Stimulated activated memory B cell treated with anti-CD40 and anti-IgM and Interleukin-4, amounts not matched to agents 10 μg/mL and 1 μg/mL and 100 μg/mL, for 72 hours (primary cell): ENCODE results near the gene MSN.
"Not testable (repeated sequence)": the region's sequence is repeated elsewhere in the genome, so short reads cannot be mapped to it uniquely, and the experiment has no call there.

Source experiments
- ATAC-seq: fragments of 150-1000 bp; cut with Tn5 transposase; 2 replicates; pipeline ENCODE4 v1.10.0; 2021
- H3K27ac Mint-ChIP-seq: one replicate; pipeline ENCODE4 v1.8.0; 2022; ENCODE audit warnings: mild to moderate bottlenecking, mixed read lengths
- H3K27me3 Mint-ChIP-seq: one replicate; pipeline ENCODE4 v1.8.0; 2022; ENCODE audit warnings: mixed read lengths
- H3K36me3 Mint-ChIP-seq: one replicate; pipeline ENCODE4 v1.8.0; 2022; ENCODE audit warnings: mixed read lengths
- H3K4me1 Mint-ChIP-seq: one replicate; pipeline ENCODE4 v1.8.0; 2022; ENCODE audit warnings: mixed read lengths
- H3K4me3 Mint-ChIP-seq: one replicate; pipeline ENCODE4 v1.8.0; 2022; ENCODE audit warnings: mild to moderate bottlenecking, moderate library complexity, mixed read lengths
- H3K9me3 Mint-ChIP-seq: one replicate; pipeline ENCODE4 v1.8.0; 2022; ENCODE audit warnings: mixed read lengths

The MSN gene

DNA sequence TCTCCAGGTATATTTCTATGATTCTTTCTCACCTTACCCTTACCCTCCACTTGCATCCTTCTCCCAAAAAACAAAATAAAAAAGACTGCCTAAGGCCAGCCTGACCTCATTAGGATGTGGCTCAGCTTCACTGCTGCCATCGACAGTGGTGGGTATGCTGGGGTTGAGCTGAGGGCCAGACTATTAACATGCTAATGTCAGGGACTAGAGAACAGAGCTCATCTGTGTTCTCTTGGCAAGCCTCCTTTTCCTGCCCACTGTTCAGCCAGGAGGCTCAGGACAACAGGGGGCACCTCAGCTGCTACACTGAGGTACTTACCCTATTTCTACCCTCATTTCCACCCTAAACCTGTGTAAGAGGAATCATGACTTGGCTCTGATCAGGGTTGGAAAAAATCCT lies 59.3 kb downstream of the MSN start:
- no peak overlapping the region for H3K4me3 Mint-ChIP-seq

GRCh38 chrX:65731684-65732289 lies 64.3 kb downstream of the MSN start:
- H3K36me3 Mint-ChIP-seq = peaks cover 63% of the 10 kb centered on the region
- H3K9me3 Mint-ChIP-seq = no peaks in the 10 kb centered on the region
- H3K27ac Mint-ChIP-seq = peak overlapping the region; percentile 67
- H3K4me1 Mint-ChIP-seq = peaks cover 10% of the 10 kb centered on the region
- ATAC-seq = no peak
- no peaks in the 10 kb centered on the region for H3K27me3 Mint-ChIP-seq
- no peak overlapping the region for H3K4me3 Mint-ChIP-seq

More for the DNA sequence above, 59.3 kb downstream of the MSN start:
- peaks cover 40% of the 10 kb centered on the region for H3K4me1 Mint-ChIP-seq
- H3K36me3 Mint-ChIP-seq = peaks cover 52% of the 10 kb centered on the region
- H3K27me3 Mint-ChIP-seq = no peaks in the 10 kb centered on the region
- H3K9me3 Mint-ChIP-seq = no peaks in the 10 kb centered on the region
- ATAC-seq = no peak
- peak overlapping the region; percentile 18 for H3K27ac Mint-ChIP-seq

DNA sequence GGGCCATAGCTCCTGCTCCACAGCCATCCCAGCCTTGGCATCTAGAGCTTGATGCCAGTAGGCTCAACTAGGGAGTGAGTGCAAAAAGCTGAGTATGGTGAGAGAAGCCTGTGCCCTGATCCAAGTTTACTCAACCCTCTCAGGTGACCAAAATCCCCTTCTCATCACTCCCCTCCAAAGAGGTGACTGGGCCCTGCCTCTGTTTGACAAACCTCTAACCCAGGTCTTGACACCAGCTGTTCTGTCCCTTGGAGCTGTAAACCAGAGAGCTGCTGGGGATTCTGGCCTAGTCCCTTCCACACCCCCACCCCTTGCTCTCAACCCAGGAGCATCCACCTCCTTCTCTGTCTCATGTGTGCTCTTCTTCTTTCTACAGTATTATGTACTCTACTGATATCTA lies 73.5 kb downstream of the MSN start:
- H3K27me3 Mint-ChIP-seq = no peaks in the 10 kb centered on the region
- no peak overlapping the region for H3K4me3 Mint-ChIP-seq
- H3K9me3 Mint-ChIP-seq = peaks cover 3% of the 10 kb centered on the region
- H3K36me3 Mint-ChIP-seq = peaks cover 64% of the 10 kb centered on the region
- peaks cover 35% of the 10 kb centered on the region for H3K4me1 Mint-ChIP-seq
- ATAC-seq = no peak
- H3K27ac Mint-ChIP-seq = peak overlapping the region; percentile 53

DNA sequence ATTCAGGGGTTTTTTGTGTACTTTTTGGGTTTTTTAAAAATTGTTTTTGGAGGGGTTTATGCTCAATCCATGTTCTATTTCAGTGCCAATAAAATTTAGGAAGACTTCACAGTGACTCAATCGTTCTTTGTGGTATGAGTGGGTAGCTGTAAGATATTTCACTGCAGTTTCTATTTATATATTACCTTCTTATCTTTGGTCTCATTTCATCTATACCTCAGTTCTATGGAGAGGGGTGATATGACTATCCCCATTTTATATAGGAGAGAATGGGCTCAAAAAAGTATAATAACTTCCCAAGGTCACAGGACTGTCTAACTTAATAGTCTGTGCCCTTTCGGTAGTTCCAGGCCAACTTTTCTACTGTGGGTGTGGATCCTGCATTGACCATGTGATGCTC lies 74.4 kb downstream of the MSN start:
- Mint-ChIP-seq H3K4me1 (peaks cover 37% of the 10 kb centered on the region), H3K9me3 (peaks cover 6% of the 10 kb centered on the region), H3K36me3 (peaks cover 55% of the 10 kb centered on the region), H3K27ac (peak overlapping the region; percentile 53), H3K27me3 (no peaks in the 10 kb centered on the region), H3K4me3 (no peak overlapping the region)
- ATAC-seq = no peak

GRCh38 chrX:65744965-65745364 lies 77.5 kb downstream of the MSN start:
- Mint-ChIP-seq H3K27ac (no peak overlapping the region), H3K36me3 (peaks cover 36% of the 10 kb centered on the region), H3K27me3 (no peaks in the 10 kb centered on the region), H3K4me1 (peaks cover 46% of the 10 kb centered on the region), H3K9me3 (peaks cover 6% of the 10 kb centered on the region), H3K4me3 (no peak overlapping the region)
- ATAC-seq = no peak

GRCh38 chrX:65745427-65745826 lies 78.0 kb downstream of the MSN start:
- ATAC-seq = no peak
- no peaks in the 10 kb centered on the region for H3K27me3 Mint-ChIP-seq
- H3K27ac Mint-ChIP-seq = no peak overlapping the region
- H3K4me1 Mint-ChIP-seq = peaks cover 45% of the 10 kb centered on the region
- H3K36me3 Mint-ChIP-seq = peaks cover 31% of the 10 kb centered on the region
- H3K4me3 Mint-ChIP-seq = no peak overlapping the region
- peaks cover 6% of the 10 kb centered on the region for H3K9me3 Mint-ChIP-seq

GRCh38 chrX:65745992-65746391 lies 78.5 kb downstream of the MSN start:
- H3K27ac Mint-ChIP-seq = peak overlapping the region; percentile 44
- ATAC-seq = no peak
- H3K36me3 Mint-ChIP-seq = peaks cover 26% of the 10 kb centered on the region
- H3K4me1 Mint-ChIP-seq = peaks cover 45% of the 10 kb centered on the region
- H3K4me3 Mint-ChIP-seq = no peak overlapping the region
- H3K9me3 Mint-ChIP-seq = peaks cover 6% of the 10 kb centered on the region
- H3K27me3 Mint-ChIP-seq = no peaks in the 10 kb centered on the region

DNA sequence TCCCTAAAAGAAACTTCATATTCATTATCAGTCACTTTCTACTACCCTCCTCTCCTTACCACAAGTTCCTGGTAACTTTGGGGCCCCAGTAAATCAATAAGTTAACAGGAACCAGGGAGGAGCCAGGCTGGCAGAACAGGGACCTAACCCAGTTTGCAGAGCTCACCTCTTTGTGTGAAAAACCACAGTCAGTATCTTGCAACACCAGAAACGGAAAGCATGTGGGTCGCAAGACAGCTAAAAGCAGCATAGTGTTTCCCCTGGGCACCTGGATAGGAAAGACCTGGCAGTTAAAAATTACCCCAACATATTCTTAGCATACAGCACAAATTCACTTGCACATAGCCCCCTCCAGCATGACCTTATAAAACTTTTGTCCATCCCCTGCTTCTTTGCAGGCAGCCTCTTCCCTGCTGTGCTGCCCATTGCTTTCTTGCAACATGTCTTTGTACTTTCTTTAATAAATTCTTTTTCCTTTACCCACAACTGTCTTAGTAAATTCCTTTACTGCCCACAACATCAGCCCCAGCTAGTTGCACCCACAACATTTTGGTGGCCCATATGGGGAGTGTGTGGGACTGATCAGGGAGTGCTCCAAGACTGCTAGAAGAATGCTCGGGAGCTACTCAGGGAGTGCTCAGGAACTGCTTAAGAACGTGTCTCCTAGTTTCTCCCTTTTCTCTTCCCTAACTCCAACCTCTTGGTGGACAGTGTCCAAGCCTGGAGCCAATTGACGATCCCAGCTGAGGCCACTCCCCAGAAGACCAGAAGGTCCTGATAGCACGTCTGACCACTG lies 83.4 kb downstream of the MSN start:
- Mint-ChIP-seq H3K27ac (peak overlapping the region; percentile 74), H3K27me3 (no peaks in the 10 kb centered on the region), H3K4me1 (peaks cover 35% of the 10 kb centered on the region), H3K36me3 (peaks cover 6% of the 10 kb centered on the region), H3K4me3 (peak overlapping the region; percentile 15), H3K9me3 (peaks cover 3% of the 10 kb centered on the region)
- ATAC-seq = peak; percentile 75

- Mint-ChIP-seq H3K9me3 (peaks cover under 1% of the 10 kb centered on the region), H3K4me3 (no peak overlapping the region), H3K27me3 (no peaks in the 10 kb centered on the region), H3K27ac (peak overlapping the region; percentile 74), H3K36me3 (peaks cover 6% of the 10 kb centered on the region), H3K4me1 (peaks cover 34% of the 10 kb centered on the region)
- no peak for ATAC-seq
These were observed 84.1 kb downstream of the MSN start for GRCh38 chrX:65751519-65751918.

DNA sequence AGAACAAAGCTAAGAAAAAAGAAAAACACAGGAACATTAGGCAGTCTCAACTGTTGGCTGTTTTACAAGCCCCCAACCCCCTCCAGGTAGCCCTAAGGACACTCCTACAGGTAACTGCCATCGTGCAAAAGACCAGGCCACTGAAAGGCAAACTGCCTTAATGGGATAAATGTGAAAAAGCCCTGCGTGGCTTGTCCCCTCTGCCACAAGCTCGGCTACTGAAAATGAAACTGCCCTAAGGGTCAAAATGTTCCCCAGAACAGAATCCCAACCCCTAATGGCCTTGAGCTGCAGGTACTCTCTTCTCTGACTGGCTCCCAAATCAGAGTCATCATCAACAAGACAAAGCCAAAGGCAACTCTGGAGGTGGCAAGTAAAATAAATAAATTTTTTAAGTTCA lies 84.8 kb downstream of the MSN start:
- no peak for ATAC-seq
- Mint-ChIP-seq H3K4me3 (no peak overlapping the region), H3K27me3 (no peaks in the 10 kb centered on the region), H3K27ac (peak overlapping the region; percentile 74), H3K36me3 (peaks cover under 1% of the 10 kb centered on the region), H3K9me3 (no peaks in the 10 kb centered on the region), H3K4me1 (peaks cover 28% of the 10 kb centered on the region)

DNA sequence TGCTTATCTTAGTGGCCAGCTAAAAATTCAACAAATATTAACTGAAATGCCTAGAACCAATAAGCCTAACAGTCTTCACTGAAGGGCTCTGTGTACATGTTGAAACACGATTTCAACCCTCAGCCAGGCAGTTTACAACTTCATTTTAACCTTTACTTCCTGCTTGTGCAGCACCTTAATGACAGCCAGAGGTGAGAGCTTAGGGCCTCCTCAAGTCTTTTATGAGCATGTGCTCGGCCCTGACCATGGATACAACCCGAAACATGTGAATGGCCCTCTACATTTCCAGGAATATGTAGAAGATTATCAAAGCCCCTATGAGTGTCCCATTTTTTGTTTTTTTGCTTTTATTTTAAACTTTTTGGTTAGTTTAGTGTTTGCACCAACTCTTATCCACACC lies 88.3 kb downstream of the MSN start:
- ATAC-seq = no peak
- Mint-ChIP-seq H3K9me3 (no peaks in the 10 kb centered on the region), H3K36me3 (no peaks in the 10 kb centered on the region), H3K4me1 (peaks cover 19% of the 10 kb centered on the region), H3K27me3 (no peaks in the 10 kb centered on the region), H3K27ac (no peak overlapping the region), H3K4me3 (no peak overlapping the region)

DNA sequence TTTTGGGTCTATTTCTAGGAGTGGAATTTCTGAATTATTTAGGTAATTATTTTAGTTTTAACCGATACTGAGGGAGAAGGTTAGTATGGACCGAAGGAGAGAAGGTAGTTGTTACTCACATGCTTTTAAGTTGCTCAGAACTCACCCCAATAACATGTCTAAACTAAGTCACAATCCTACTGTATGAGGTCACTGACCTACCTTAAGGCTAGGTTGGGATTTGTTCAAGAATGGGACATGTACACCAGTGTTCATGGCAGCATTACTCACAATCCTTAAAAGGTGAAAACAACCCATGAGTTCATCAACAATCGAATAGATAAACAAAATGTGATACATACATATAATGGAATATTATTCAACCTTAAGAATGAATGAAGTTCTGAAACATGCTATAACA lies 90.5 kb downstream of the MSN start:
- Mint-ChIP-seq H3K27ac (no peak overlapping the region), H3K27me3 (no peaks in the 10 kb centered on the region), H3K9me3 (no peaks in the 10 kb centered on the region), H3K4me1 (peaks cover 2% of the 10 kb centered on the region), H3K36me3 (no peaks in the 10 kb centered on the region), H3K4me3 (no peak overlapping the region)
- ATAC-seq = no peak

- no peak overlapping the region for H3K4me3 Mint-ChIP-seq
- no peaks in the 10 kb centered on the region for H3K4me1 Mint-ChIP-seq
- no peak overlapping the region for H3K27ac Mint-ChIP-seq
- no peaks in the 10 kb centered on the region for H3K27me3 Mint-ChIP-seq
- H3K36me3 Mint-ChIP-seq = no peaks in the 10 kb centered on the region
- ATAC-seq = no peak
- no peaks in the 10 kb centered on the region for H3K9me3 Mint-ChIP-seq
These were observed 91.1 kb downstream of the MSN start for GRCh38 chrX:65758505-65758904.

GRCh38 chrX:65759525-65759924 lies 92.1 kb downstream of the MSN start:
- not testable (repeated sequence) for H3K36me3 Mint-ChIP-seq, H3K4me1 Mint-ChIP-seq, H3K27me3 Mint-ChIP-seq, H3K27ac Mint-ChIP-seq, ATAC-seq, H3K9me3 Mint-ChIP-seq, H3K4me3 Mint-ChIP-seq

DNA sequence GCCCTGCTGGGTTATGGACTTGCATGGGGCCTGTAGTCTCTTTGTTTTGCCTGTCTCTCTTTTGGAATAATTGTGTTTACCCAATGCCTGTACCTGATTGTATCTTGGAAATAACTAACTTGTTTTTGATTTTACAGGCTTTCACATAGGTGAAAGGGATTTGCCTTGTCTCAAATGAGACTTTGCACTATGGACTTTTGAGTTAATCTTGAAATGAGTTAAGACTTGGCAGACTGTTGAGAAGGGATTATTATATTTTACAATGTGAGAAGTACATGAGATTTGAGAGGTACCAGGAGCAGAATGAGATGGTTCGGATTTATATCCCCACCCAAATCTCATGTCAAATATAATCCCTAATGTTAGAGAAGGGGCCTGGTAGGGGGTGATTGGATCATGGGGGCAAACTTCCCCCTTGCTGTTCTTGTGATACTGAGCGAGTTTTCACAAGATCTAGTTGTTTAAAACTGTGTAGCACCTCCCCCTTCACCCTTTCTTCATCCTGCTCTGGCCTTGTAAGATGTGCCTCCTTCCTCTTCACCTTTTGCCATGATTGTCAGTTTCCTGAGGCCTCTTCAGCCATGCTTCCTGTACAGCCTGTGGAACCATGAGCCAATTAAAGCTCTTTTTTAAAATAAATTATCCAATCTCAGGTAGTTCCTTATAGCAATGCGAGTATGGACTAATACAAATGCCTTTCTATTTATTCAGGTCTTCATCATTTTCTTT lies 102.3 kb downstream of the MSN start:
- no peaks in the 10 kb centered on the region for H3K36me3 Mint-ChIP-seq
- peaks cover 22% of the 10 kb centered on the region for H3K4me1 Mint-ChIP-seq
- H3K27me3 Mint-ChIP-seq = no peaks in the 10 kb centered on the region
- H3K4me3 Mint-ChIP-seq = no peak overlapping the region
- no peak overlapping the region for H3K27ac Mint-ChIP-seq
- no peaks in the 10 kb centered on the region for H3K9me3 Mint-ChIP-seq
- no peak for ATAC-seq

GRCh38 chrX:65772842-65773241 lies 105.4 kb downstream of the MSN start:
- Mint-ChIP-seq H3K4me3 (no peak overlapping the region), H3K4me1 (peaks cover 22% of the 10 kb centered on the region), H3K27me3 (no peaks in the 10 kb centered on the region), H3K9me3 (no peaks in the 10 kb centered on the region), H3K27ac (no peak overlapping the region), H3K36me3 (no peaks in the 10 kb centered on the region)
- ATAC-seq = no peak
